SW 1271 (cell line): ENCODE data around the gene MEGF6.

ENCODE experiments used
- DNase-seq, 2 experiments: peaks; one replicate each; lab custom pipeline; 2025; lab: John Stamatoyannopoulos, UW

Gene MEGF6

DNA sequence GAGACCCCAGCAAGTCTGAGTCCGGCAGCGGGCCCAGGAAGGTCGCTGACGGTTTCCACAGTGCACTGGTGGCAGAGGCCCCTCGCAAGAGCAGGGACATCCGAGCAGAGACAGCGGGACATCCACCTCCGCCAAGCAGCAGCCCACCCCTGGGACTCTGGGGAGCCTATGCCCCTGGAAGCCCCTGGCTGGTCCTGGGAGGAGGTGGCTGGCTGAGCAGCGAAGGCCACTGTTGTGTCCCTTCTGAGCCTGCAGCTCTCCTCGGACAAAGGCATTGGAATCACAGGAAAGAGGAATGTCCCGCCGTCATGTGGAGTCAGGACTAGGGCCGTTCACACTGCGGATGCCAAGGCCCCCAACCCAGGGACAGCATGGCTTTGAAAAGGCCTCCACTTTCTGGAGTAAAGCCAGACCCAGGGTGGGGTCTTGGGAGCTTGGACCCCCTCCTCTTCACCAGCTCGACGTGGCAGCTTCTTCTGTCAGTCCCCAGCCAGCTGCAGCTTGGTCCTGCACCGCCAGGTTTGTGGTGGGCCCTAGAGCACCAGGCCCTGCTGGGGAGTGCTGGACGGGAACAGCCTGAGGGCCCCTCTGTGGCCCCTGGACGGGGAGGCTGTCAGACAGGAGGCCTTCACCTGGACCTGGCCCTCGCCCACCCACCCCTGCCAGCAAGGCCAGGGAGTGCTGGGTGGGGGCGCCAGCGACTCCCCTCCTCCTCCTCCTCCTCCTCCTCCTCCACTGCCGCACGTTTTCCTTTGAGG lies 1.4 kb downstream of the MEGF6 start:
- no peak for DNase-seq

DNA sequence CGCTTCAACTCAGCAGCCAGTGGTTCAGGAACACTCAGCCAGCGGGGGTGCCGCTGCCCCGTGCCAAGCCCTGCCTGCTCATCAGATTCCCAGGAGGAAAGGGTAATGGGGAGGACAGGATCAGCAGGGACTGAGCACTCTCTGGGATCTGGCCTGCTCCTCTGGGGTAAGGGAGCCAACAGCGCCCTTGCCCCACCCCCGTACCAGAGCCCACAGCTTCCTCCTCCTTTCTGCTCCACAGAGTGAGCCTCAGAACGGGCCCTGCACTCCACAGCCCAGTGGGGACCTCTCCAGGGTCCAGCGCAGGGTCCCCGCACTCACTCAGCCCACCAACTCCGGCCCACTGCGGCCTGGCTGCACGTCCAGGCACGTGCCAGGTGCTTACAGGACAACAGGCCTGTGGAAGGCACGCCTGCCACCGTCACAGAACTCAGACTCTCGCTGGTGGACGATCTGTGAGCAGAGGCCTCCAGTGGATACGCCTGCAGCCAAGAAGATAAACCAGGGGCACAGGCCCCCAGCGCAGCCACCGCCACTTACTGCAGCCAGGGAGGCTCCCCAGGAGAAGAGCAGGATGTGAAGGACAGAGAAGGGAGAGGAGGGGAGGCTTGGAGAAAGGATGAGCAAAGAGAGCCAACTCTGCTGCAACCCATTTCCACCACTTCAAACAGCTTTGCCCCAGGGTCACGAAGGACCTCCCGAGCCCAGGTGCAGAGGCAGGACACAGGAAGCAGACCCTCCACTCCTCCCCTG lies 2.1 kb downstream of the MEGF6 start:
- no peak for DNase-seq

DNA sequence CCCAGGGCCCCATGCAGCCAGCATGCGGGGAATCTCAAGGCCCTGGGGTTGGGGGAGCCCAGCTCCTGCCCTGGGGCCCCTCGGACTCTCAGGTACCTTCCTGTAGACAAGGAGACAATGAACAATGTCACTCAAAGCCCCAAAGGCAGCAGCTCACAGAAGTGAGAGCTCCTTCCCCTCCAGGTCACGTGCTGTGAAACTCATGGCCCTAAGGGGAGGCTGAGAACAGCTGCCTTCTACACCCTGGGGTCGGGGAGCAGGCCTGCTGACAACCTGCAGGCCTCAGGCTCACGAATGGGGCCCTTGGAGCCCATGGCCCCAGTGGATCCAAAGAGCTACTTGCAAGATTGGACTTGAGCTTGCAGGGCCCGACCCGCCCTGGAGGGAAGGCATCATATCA lies 3.2 kb downstream of the MEGF6 start:
- DNase-seq = no peak

DNA sequence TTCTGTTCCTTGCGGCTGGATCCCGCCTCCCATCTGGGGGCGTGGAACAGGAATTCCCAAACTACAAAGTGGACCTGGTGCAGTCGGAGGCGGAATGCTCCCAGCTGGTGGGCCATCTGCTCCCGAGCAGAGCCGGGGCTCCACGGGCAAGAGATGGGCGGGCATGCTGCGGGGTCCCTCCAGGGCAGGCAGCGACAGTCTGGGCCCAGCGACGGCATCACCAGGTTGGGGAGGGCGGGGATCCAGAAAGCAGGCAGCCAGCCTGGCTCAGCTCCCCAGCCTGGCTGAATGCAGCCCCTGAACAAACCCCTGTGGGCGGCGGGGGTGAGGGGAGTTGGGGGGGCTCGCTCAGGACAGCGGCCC lies 3.6 kb downstream of the MEGF6 start:
- DNase-seq = no peak

DNA sequence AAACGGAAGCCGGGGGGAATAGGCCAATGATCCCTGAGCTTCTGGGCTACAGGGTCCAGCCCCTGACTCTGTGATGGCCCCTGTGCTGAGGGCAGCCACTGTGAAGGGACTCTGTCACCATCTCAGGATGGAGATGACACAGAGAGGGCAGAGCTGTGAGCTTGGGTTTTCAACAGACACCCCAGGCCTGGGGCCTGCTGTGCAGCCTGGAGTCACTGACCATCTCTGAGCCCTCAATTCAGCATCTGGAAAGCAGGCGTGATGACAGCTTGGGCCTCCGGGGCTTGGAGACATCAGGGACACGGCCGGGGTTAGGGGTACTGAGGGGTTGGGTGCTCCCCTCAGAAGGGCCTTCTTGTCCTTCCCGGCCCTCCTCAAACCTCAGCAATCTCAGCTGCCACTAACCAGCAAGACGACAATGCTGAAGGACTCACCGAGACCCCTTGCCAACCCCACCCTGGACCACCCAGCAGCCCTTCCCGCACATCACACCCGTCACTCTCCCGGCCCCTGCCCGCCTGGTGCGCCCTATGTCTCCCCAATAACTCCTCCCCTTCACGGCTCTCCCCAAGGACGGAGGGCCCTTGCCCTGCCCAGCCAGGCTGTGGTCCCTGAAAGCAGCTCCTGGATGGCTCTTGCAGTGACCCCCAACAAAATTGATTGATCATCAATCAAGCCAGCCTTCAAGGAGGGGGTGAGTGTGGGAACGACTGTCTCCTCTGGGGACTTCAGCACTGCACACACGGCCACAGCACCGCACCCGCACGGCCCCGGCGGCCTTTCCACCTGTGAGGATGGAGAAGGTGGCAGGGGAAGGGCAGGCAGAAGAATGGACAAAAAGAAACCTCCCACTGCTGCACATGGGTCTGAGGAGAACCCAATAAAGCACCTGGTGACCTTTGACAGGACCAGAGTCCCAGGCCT lies 4.3 kb downstream of the MEGF6 start:
- no peak for DNase-seq

- DNase-seq = no peak
These were observed 6.1 kb downstream of the MEGF6 start for GRCh38 chr1:3604997-3605823.

GRCh38 chr1:3604468-3604974 lies 6.8 kb downstream of the MEGF6 start:
- no peak for DNase-seq

DNA sequence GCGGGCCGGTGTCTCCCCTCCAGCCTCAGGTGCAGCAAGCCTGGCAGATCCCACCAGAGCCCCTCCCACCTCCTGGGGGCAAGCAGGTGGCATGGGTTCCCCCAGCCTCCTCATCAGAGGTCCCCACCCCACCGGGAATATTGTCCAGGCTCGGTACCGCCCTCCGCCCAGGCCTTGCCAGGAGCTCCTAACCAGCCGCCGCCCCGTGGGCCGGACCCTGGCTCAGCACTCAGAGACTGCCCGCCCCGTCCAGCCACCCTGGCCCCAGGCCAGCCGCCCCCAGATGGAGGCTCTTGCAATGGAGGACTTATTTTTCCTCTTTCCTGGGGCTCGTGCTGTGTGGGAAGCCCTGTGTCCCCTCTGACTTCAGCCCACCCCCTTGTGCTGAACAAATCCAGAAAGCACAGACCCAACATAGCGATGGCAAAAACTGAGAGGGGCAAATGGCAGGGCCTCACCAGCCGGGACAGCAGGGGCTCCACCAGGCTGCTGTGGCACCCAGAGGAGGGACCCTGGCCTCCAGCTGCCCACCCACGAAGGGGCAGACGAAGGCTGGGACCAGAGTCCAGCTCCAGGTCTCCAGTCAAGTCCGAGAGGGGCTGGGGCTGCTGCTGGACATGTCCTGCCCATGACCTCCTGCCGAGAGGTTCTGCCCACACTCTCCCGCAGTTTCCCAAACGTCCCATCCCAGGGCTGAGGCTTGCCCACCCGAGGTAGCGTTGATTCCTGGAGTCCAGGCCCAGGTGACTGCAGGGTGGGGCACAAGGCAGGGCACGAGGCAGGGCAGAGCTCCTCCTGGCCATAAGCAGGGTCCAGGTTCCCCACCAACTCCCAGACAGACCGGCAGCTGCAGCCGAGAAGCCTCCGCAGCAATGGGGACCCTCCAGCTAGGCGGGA lies 7.5 kb downstream of the MEGF6 start:
- DNase-seq = no peak

- no peak for DNase-seq
These were observed 8.2 kb downstream of the MEGF6 start for GRCh38 chr1:3603156-3603555.

DNA sequence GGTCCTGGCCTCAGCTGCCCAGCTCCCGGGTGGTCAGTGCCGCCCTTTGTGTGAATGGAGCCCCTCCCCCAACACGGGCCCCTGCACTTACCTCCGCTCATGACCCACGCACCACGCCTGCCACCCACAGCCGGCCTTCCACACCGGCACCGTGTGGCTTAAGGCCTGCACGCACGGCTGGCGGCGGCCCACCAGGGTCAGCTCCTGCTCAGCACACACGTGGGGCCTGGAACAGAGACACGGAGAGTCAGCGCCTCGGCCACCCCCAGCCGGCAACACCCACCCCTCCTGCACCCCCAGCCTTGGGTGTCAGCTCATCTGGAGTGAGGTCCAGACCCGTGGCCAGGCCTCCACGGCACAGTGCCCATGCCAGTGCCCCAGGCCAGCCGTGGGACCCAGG lies 8.9 kb downstream of the MEGF6 start:
- DNase-seq = no peak

- DNase-seq = no peak
These were observed 9.6 kb downstream of the MEGF6 start for GRCh38 chr1:3601743-3602142.

GRCh38 chr1:3600354-3600753 lies 11.0 kb downstream of the MEGF6 start:
- no peak for DNase-seq

GRCh38 chr1:3599816-3600215 lies 11.5 kb downstream of the MEGF6 start:
- no peak for DNase-seq

DNA sequence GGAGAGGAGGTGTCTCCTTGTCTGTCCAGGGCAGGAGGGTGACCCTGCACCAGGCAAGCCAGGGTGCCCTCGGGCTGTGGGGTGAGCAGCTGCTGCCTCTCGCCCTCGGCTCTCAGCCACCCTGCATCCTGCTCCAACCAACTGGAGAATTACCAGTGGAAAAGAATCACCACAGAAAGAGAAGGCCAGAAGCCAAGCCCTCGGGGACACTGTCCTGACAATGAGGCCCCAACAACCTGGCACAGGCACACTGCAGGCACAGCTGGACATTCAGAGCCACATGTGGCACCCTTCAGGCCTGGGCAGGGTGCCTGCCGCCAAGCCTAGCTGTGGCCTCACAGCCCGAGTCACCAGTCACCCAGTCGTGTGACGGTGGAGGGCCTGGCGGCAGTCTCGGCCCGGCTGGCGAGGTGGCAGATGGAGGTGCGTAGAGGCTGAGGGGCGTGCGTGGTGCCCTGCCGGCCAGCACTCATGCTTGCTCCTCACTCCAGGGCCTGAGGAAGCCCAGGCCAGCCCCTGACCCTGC lies 12.0 kb downstream of the MEGF6 start:
- no peak for DNase-seq

- no peak for DNase-seq
These were observed 12.6 kb downstream of the MEGF6 start for GRCh38 chr1:3598522-3599285.

DNA sequence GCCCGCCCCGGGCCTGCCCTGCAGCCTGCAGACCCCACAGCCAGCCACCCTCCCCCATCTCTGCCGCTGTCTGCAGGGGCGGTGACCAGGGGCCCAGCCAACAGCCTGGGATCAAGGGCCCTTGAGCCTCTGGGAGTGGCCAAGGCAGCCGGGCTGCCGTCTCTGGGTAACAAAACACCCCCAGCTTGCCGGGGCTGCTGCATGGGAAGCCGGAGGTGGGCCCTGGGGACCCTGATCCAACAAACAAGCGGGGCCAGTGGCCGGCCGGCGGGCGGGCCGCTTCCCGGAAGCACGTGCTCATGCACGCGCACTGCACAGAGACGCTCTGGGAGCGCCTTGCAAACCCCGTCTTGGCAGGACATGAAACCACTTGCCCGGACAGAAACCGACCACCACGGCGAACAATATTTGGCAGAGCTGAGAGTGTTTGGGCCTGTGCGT lies 13.2 kb downstream of the MEGF6 start:
- DNase-seq = no peak

DNA sequence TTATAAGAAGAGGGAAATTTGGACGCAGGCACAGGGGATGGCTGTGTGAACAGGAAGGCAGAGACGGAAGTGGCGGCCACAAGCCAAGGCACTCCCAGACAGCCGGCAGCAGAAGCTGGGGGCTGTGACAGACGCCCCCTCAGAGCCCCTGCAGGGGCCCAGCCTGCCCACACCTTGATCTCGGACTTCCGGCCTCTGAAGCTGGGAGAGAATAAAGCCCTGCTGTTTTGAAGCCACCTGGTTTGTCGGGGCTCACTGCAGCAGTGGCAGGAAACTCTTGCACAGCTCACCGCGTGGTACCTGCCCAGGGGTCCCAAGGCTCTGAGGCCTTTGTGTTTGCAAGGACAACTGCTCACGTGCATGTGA lies 13.7 kb downstream of the MEGF6 start:
- DNase-seq = no peak

DNA sequence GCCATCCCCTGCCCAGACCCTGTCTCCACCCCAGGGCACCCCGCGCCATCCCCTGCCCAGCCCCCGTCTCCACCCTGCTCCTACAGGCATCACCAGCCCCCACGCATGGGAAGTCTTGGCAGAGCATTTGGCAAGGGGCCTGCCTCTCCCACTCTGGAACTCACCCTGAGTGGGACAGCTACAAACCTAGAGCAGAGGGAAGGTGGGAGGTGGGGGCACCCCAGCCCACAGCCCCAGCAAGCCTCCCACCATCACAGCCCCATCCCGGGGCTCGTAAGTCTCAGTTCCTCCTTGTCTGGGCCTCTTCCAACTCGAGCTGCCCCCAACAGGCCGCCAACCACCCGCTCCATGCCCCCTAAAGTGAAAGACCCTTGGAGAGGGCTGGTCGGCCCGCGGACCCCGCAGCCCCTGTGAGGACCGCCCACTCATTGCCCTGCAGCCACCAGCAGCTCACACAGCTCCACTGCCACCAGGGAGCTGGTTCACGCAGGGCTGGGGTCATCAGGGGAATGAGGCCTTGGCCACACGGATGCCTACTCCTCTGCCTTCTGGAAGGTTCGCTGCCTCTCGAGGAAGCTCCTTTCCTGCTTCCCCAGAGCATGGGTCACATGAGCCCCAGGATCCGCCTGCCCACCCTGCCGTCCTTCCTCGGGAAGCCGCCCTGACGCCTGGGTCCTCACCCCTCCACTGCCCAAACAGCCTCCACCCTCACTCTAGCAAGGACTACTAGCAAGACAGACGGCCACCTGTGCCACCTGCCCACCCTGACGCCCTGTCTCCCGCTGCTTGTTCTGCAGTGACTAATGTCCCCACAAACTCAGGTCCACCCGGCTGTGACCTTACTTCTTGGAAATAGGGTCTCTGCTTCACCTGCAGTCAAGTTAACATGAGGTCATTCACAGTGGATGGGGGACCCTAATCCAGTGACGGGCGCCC lies 14.4 kb downstream of the MEGF6 start:
- DNase-seq = no peak
